C4-2B (cell line): Measurements from ENCODE around the gene NFYC.

Experiments used
- CTCF ChIP-seq: fragments of 450-650 bp; conservative IDR thresholded peaks from 2 replicates; pipeline ENCODE4 v1.5.1; 2017; ENCODE audit warnings: mild to moderate bottlenecking
- ZFX ChIP-seq: fragments of 450-650 bp; IDR thresholded peaks from 2 replicates; pipeline ENCODE4 v1.6.1; 2017

GRCh38 chr1:40739455-40740008 is 48.0 kb downstream of the NFYC start:
- TF ChIP-seq CTCF (no peak), ZFX (no peak)
